Calu3 (cell line): Measurements from ENCODE around the gene DNAH9. TPM values are rescaled to one million over a fixed set of nuclear protein-coding genes. Genes with fewer than 3 reads are reported as not detected.

Source experiments
- BruUV-seq: library from RNA; stranded (reverse); fragments of 400-500 nt; replicated peaks from 2 replicates; lab custom pipeline; 2021; lab: Mats Ljungman, UMichigan
- CTCF ChIA-PET: fragments of 300-600 bp; sonication (Branson Sonifier 250); formaldehyde crosslinking; loops from one replicate; lab custom pipeline; 2022; ENCODE audit warnings: antibody characterized with exemption; lab: Charles Lee
- DNase-seq: peaks from one replicate; pipeline ENCODE4 v3.0.0; 2022
- H3K27ac Mint-ChIP-seq: one replicate; pipeline ENCODE4 v1.8.0; 2022; ENCODE audit warnings: mixed read lengths; ENCODE audit not compliant: unreplicated experiment
- H3K27me3 Mint-ChIP-seq: one replicate; pipeline ENCODE4 v1.8.0; 2022; ENCODE audit warnings: mixed read lengths; ENCODE audit not compliant: unreplicated experiment
- H3K36me3 Mint-ChIP-seq: one replicate; pipeline ENCODE4 v1.8.0; 2022; ENCODE audit warnings: mild to moderate bottlenecking, moderate library complexity, mixed read lengths; ENCODE audit not compliant: insufficient read depth, unreplicated experiment
- H3K4me1 Mint-ChIP-seq: one replicate; pipeline ENCODE4 v1.8.0; 2022; ENCODE audit warnings: mild to moderate bottlenecking, low read depth, mixed read lengths; ENCODE audit not compliant: unreplicated experiment
- H3K4me3 Mint-ChIP-seq: one replicate; pipeline ENCODE4 v1.8.0; 2022; ENCODE audit warnings: mild to moderate bottlenecking, low read depth, moderate library complexity, mixed read lengths; ENCODE audit not compliant: unreplicated experiment
- H3K9me3 Mint-ChIP-seq: one replicate; pipeline ENCODE4 v1.8.0; 2022; ENCODE audit warnings: low read depth, mixed read lengths; ENCODE audit not compliant: unreplicated experiment
- CTCF ChIP-seq: fragments of 200-600 bp; IDR thresholded peaks from one replicate; pipeline ENCODE4 v1.8.0; 2022; ENCODE audit warnings: antibody characterized with exemption; ENCODE audit not compliant: unreplicated experiment
- intact Hi-C: fragments of 100-400 bp; cut with micrococcal nuclease; formaldehyde crosslinking; loops from one replicate; pipeline ENCODE4 v1.10.0; 2022; ENCODE audit not compliant: unreplicated experiment
- total RNA-seq: library from RNA; stranded (reverse); gene quantifications from 2 replicates; pipeline ENCODE4 v1.2.3, GENCODE V29; 2022

The DNAH9 gene
- total RNA-seq, 1 experiment from 2014 or later: 0.19 TPM

- BruUV-seq: no TSS peak
- no peak for DNase-seq
- intact Hi-C loops: no loop called here
- Mint-ChIP-seq H3K4me1 (no peaks in the 10 kb centered on the region), H3K27ac (no peak overlapping the region), H3K9me3 (peaks cover 22% of the 10 kb centered on the region), H3K27me3 (no peaks in the 10 kb centered on the region), H3K4me3 (no peak overlapping the region), H3K36me3 (peaks cover 3% of the 10 kb centered on the region)
- TF ChIP-seq CTCF: no peak
- CTCF ChIA-PET: interaction anchor here (0.7 kb wide), 1 partner anchor 784 kb away, joined by 3 read pairs; no protein-coding TSS in a partner anchor
These were observed 323.0 kb downstream of the DNAH9 start for GRCh38 chr17:11921296-11921695.

- CTCF ChIA-PET: no interaction called here
- no peak for DNase-seq
- BruUV-seq: no TSS peak
- Mint-ChIP-seq H3K9me3 (peaks cover 14% of the 10 kb centered on the region), H3K4me3 (no peak overlapping the region), H3K27me3 (no peaks in the 10 kb centered on the region), H3K4me1 (no peaks in the 10 kb centered on the region), H3K36me3 (peaks cover 3% of the 10 kb centered on the region), H3K27ac (no peak overlapping the region)
- intact Hi-C loops: no loop called here
- TF ChIP-seq CTCF: no peak
These were observed 324.4 kb downstream of the DNAH9 start for GRCh38 chr17:11922638-11923037.

- intact Hi-C loops: no loop called here
- no peak overlapping the region for H3K4me3 Mint-ChIP-seq
- no TSS peak for BruUV-seq
- H3K9me3 Mint-ChIP-seq: peaks cover 10% of the 10 kb centered on the region
- H3K4me1 Mint-ChIP-seq: no peaks in the 10 kb centered on the region
- H3K36me3 Mint-ChIP-seq: peaks cover 3% of the 10 kb centered on the region
- CTCF ChIA-PET: no interaction called here
- no peak overlapping the region for H3K27ac Mint-ChIP-seq
- no peak for TF ChIP-seq CTCF
- no peak for DNase-seq
- no peaks in the 10 kb centered on the region for H3K27me3 Mint-ChIP-seq
These were observed 325.8 kb downstream of the DNAH9 start for GRCh38 chr17:11924076-11924475.

GRCh38 chr17:11925262-11926021, 327.2 kb downstream of the DNAH9 start:
- no peak overlapping the region for H3K4me3 Mint-ChIP-seq
- no peaks in the 10 kb centered on the region for H3K4me1 Mint-ChIP-seq
- no peaks in the 10 kb centered on the region for H3K27me3 Mint-ChIP-seq
- DNase-seq: no peak
- peaks cover 3% of the 10 kb centered on the region for H3K36me3 Mint-ChIP-seq
- CTCF ChIA-PET: interaction anchor here (0.6 kb wide), 1 partner anchor 629 kb away, joined by 3 read pairs; no protein-coding TSS in a partner anchor
- no TSS peak for BruUV-seq
- intact Hi-C loops: no loop called here
- no peak overlapping the region for H3K27ac Mint-ChIP-seq
- TF ChIP-seq CTCF: no peak
- peaks cover 6% of the 10 kb centered on the region for H3K9me3 Mint-ChIP-seq
